ENCODE data around the gene PRF1. TPM values are rescaled to one million over a fixed set of nuclear protein-coding genes. Genes with fewer than 3 reads are reported as not detected.

Gene PRF1
- total and polyA plus RNA-seq, 2 of the 13 experiments (the other 11 are each of a cell fraction or from before 2014, with no cell fraction given), result 1.00 to 1.4 TPM

DNA sequence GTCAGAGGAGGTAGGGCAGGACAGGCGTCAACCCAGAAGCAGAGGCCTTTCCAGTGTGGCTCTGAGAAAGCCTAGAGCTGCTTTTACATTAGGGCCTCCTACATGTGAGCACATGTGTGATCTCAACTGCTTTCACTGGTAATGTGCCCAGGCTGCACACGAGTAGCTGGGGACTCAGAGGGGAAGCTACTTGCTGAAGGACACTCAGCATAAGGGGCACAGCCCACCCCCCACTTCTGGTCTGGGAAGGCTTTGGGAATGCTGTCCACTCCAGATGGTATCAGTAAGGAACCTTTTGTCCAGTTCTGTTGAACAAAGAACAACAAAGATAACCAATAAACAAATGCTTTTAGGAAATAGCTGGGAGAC is 18.9 kb downstream of the PRF1 start:
- Histone ChIP-seq H2AFZ (ENCODE audit: low read length) (no peak overlapping the region), H3K79me2 (ENCODE audit: insufficient read depth, low read length) (no peaks in the 10 kb centered on the region), H3K4me3 (replicated peaks in 1 of 3; ENCODE audit: insufficient read depth in 1 of 3, low read depth in 2 of 3, low read length in 3 of 3) (no peak overlapping the region), H3K27ac (ENCODE audit: extremely low read length, insufficient read depth, low read length) (no peak overlapping the region), H3K36me3 (replicated peaks in 1 of 2; ENCODE audit: control insufficient read depth in 1 of 2, insufficient read depth in 2 of 2, low read length in 2 of 2) (no peaks in the 10 kb centered on the region), H4K20me1 (ENCODE audit: insufficient read depth, low read length) (no peaks in the 10 kb centered on the region), H3K4me1 (ENCODE audit: insufficient read depth, low read length) (no peaks in the 10 kb centered on the region), H3K9ac (ENCODE audit: insufficient read depth, low read depth, low read length) (no peak overlapping the region), H3K27me3 (ENCODE audit: control insufficient read depth in 1 of 2, insufficient read depth in 2 of 2, low read length in 2 of 2) (peaks cover 0 to 3% of the 10 kb centered on the region in 2 experiments; a peak in 1 of 5 replicates), H3K4me2 (ENCODE audit: low read depth, low read length) (no peak overlapping the region), H3K9me3 (ENCODE audit: low read length) (no peaks in the 10 kb centered on the region)
- 57% methylated on average over 2 of the region's 2 CpGs for WGBS (ENCODE audit: low lambda C conversion rate)
- BruUV-seq (replicated peaks), result no TSS peak
- FAIRE-seq, result no peak
- DNase-seq (ENCODE audit: low spot score), result no peak
- intact Hi-C loops (cut with micrococcal nuclease; ENCODE audit: unreplicated experiment), result no loop called here
- in situ Hi-C loops (cut with HindIII; ENCODE audit: extremely low pct_ligation_motif_present, low pct_unique_long_range_greater_than_20kb), result no loop called here
- POLR2A ChIA-PET, result no interaction called here
- ATAC-seq, result no peak
- no peak for TF ChIP-seq HOXA3 (CRISPR knock-in tag; IDR thresholded peaks at IDR 0.05)
- no peak for TF ChIP-seq ZNF138 (CRISPR knock-in tag; IDR thresholded peaks at IDR 0.05; ENCODE audit: low read depth)
- TF ChIP-seq HNRNPL (IDR thresholded peaks at IDR 0.05; ENCODE audit: low read depth, low read length), result no peak
- TF ChIP-seq ZNF670 (CRISPR knock-in tag; IDR thresholded peaks at IDR 0.05; ENCODE audit: borderline replicate concordance), result no peak
- TF ChIP-seq ZKSCAN8 (CRISPR knock-in tag; IDR thresholded peaks at IDR 0.05; ENCODE audit: borderline replicate concordance), result no peak
- no peak for TF ChIP-seq ARNT2 (CRISPR knock-in tag; IDR thresholded peaks at IDR 0.05; ENCODE audit: low read depth)
- no peak for TF ChIP-seq NFATC3 (CRISPR knock-in tag; IDR thresholded peaks at IDR 0.05)
- no peak for TF ChIP-seq NCOA2 (CRISPR knock-in tag; IDR thresholded peaks at IDR 0.05)
- TF ChIP-seq NKX3-1 (CRISPR knock-in tag; IDR thresholded peaks at IDR 0.05), result no peak
- TF ChIP-seq ZNF33B (CRISPR knock-in tag; IDR thresholded peaks at IDR 0.05), result no peak
- TF ChIP-seq, protein P1, sequence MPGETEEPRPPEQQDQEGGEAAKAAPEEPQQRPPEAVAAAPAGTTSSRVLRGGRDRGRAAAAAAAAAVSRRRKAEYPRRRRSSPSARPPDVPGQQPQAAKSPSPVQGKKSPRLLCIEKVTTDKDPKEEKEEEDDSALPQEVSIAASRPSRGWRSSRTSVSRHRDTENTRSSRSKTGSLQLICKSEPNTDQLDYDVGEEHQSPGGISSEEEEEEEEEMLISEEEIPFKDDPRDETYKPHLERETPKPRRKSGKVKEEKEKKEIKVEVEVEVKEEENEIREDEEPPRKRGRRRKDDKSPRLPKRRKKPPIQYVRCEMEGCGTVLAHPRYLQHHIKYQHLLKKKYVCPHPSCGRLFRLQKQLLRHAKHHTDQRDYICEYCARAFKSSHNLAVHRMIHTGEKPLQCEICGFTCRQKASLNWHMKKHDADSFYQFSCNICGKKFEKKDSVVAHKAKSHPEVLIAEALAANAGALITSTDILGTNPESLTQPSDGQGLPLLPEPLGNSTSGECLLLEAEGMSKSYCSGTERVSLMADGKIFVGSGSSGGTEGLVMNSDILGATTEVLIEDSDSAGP (CRISPR knock-in tag; IDR thresholded peaks at IDR 0.05; ENCODE audit: borderline replicate concordance), result no peak
- no peak for TF ChIP-seq U2AF1 (optimal IDR thresholded peaks at IDR 0.05; ENCODE audit: low read depth, low read length)
- TF ChIP-seq ZKSCAN5 (CRISPR knock-in tag; IDR thresholded peaks at IDR 0.05), result no peak
- TF ChIP-seq, protein P2, sequence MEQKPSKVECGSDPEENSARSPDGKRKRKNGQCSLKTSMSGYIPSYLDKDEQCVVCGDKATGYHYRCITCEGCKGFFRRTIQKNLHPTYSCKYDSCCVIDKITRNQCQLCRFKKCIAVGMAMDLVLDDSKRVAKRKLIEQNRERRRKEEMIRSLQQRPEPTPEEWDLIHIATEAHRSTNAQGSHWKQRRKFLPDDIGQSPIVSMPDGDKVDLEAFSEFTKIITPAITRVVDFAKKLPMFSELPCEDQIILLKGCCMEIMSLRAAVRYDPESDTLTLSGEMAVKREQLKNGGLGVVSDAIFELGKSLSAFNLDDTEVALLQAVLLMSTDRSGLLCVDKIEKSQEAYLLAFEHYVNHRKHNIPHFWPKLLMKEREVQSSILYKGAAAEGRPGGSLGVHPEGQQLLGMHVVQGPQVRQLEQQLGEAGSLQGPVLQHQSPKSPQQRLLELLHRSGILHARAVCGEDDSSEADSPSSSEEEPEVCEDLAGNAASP (CRISPR knock-in tag; IDR thresholded peaks at IDR 0.05; ENCODE audit: borderline replicate concordance), result no peak
- no peak for TF ChIP-seq NR2C2 (CRISPR knock-in tag; IDR thresholded peaks at IDR 0.05; ENCODE audit: borderline replicate concordance)
- no peak for TF ChIP-seq ESRRA (CRISPR knock-in tag; IDR thresholded peaks at IDR 0.05; ENCODE audit: low read depth)
- TF ChIP-seq GZF1 (CRISPR knock-in tag; IDR thresholded peaks at IDR 0.05), result no peak
- no peak for TF ChIP-seq ZNF720 (CRISPR knock-in tag; IDR thresholded peaks at IDR 0.05)
- CTCF ChIA-PET (ENCODE audit: low intra/inter-chr PET ratio, low total read pairs), result no interaction called here
